GM20431 (cell line): ENCODE data around the gene CCT7.

ENCODE experiments used
- in situ Hi-C: fragments of 300-500 bp; cut with MseI, MboI; formaldehyde crosslinking; loops from one replicate; pipeline ENCODE4 v1.15.0; 2020; ENCODE audit warnings: low sequenced_read_pairs; ENCODE audit not compliant: unreplicated experiment

CCT7 gene

DNA sequence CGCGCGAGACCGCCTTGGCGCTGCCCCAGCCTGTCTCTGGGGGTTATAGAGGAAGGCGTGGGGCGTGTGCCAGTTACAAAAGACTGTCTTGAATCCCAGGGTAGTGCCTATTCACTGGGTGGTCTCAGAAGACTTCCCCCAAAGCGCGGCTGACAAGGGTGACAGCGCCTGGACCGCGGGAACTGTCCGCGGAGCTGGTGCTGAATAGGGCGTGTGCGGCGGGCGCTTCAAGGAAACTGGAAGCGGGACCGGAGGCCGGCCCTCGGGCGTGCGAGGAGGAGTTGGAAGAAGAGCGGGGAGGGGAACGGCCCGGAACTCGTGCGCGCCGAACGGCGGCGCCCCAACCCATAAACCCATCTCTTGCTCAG, 57.0 kb downstream of the CCT7 start:
- in situ Hi-C loops, result no loop called here

DNA sequence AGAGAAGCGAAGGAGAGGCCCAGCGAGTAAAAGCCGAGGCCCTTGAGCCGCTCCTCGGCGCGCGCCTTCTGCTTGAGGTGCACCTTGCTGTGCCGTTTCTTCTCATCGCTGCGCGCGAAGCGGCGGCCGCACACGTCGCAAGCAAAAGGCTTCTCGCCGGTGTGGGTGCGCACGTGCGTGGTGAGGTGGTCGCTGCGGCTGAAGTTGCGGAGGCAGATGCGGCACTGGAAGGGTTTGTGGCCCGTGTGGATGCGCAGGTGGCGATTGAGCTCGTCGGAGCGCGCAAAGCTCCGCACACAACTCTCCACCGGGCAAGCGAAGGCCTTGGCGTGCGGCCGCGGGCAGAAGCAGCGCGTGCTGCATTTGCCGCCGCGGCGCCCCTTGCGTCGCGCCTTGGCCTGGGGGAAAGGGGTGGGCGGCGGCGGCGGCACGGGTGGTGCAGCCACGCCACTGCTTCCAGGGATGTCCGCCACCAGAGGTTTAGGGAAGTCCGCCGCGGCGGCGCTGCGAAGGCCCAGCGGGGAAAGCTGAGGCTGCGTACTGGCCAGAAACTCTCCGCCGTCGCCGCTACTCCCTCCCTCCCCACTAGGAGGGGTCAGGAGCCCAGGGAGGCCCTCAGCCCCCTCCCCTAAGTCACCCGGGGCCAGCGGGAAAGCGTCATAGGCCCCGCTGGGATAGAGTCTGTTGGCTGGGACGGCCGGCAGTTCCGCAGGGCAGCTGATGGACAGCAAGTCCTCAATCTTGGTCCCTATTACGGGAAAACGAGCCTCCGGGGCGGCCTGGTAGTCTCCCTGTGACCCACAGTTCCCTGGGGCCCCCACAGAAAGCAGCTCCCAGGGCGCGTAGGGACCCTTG, 57.6 kb downstream of the CCT7 start:
- in situ Hi-C loops, result no loop called here

DNA sequence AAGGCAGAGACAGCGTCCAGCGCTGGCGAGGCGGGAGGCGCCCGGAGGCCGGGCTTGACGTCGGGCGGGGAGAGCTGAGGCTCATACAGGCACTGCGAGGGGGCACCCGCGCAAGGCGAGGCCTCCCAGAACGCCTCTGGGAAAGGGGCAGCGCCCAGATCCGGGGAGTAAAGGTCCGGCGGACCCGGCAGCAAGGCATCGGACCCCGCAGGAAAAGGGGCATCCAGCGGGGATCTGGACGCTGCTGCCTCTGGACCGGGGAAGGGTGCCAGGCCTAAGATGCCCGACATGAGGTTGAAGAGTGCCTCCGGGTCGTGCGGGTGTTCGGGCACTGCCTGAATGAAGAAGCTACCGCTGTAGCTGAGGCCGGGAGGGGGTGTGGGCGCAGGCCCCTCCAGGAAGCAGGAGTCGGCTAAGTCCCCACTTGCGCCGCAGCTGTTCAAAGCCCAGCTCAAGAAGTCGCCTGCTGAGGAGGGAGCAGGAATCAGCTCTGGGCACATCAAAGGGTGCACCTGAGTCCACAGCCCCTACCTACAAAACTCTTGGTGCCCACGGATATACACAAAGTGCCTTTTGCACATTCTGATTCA, 58.3 kb downstream of the CCT7 start:
- in situ Hi-C loops, result no loop called here

DNA sequence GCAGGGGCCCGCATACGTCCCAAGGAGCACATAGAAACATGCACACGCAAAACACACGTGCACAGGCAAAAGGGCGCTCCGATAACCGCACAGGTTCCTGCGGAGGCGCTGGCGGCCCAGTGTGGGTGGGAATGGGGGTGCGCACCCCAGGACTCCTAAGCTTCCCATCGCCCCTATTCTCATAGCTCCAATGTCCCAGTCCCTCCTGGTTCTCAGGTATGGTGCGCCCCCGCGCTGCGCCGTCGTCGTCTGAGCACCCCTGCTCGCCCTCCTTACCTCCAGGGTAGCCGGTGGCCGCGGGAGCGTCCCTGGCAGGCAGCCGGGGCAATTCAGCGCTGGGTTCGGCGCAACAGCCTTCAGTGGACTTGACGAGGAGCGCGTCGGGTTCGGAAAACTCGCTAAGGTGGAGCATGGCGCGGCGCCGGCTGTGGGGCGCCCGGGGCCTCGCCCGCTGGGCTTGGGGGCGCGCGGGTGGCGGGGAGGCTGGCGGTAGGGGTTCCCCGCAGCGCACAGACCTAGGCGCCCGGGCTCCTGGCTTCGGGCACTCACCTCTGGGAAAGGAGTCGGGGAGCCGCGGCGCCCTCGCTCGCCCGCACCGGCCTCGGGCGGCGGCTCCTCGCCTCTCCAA, 58.9 kb downstream of the CCT7 start:
- in situ Hi-C loops, result no loop called here

DNA sequence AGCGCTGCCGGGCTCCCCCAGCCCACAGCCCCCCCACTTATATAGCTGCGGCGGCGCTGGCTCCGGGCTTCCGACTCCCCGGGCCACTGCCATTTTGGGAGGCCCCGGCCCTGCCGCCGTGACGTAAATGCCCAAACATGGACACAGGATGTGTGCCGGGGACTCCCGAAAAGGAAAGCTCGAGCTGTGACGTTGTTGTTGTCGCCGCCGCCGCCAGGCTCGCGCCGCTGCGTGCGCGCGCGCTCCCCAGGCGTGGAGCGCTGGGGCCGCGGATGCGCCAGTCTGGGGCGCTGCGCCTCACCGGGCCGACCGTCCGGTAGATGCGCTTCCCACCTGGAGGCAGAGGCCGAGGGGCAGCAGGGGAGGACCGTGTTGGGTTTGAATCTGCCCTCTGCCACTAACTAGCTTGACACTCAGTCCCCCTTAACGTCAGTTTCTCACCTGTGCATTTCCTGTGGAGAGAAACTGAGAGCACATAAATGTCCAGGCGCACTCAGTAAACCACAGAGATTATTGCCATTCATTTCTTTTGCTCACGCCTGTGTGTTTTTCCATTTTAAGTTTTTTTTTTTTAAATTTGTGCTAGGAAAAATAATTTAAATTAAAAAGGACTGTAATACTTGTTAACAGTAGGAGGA, 59.5 kb downstream of the CCT7 start, which contains the start of gene EGR4:
EGR4 (minus strand) TSS at position 15 of the 638 bp plus-strand sequence. CDS start 231 bp downstream, outside the sequence.
- in situ Hi-C loops, result no loop called here

DNA sequence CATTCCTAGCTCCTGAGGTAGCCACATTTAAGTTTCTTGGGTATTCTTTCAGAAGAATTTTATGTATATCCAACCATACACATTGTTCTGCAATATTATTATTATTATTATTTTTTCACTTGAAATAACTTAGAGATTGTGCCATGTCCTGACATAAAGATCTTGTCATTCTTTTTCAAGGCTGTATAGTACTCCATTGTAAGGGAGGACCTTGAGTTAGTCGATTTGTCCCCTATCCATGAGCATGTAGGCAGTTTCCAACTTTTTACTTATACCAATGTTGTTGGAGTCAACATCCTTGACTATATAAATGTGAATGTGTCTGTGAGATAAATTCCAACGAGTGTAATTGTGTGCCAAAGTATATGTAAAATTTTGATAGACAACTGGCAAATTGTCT, 60.1 kb downstream of the CCT7 start:
- in situ Hi-C loops, result no loop called here

DNA sequence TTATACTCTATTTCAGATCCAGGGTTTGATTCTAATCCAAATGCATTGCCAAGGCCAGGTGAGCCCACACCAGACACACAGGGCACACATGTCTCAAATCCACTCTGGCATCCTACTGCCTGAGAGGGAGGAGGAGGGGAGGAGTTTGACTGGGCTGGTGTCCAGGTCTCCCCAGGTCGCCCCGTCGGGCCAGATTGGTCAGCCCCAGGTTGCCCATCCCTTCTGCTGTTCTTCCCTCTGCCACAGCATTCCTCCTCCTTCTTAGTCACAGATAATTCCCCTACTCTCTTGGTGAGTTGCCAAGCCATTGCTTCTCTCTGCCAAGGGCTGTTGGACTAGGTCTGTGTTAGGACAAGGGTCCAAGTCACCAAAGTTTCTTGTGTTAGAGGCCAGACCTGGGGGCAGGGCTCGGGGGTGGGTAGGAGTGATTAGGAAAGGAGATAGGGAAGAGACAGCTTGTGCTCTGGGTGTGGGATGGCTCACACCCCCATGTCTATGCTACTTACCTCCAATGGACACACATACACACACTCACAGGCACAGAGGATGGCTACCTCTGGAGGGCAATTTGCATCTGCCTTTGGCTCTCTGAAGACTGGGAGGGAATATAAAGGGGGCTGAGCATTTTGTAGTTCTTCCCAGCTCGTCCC, 61.8 kb downstream of the CCT7 start:
- in situ Hi-C loops, result no loop called here

DNA sequence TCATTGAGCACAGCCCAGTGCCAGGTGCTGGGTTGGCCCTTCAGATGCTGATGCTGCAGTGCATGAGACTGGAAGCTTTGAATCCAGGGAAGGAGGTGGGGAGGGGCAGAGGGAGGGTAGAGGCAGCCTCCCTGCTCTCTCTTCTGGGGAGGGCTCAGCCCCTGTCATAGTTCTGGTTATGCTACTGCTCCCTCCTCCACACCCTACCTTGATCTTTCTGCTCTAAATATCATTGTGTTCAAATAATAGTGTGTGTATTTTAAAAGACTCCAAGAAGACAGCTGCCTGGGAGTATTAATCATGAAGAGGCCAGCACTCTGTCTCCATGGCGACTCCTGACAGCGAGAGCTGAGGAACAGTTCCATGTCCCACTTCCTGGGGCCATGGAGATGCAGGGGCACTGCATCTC, 63.0 kb downstream of the CCT7 start:
- in situ Hi-C loops, result no loop called here

DNA sequence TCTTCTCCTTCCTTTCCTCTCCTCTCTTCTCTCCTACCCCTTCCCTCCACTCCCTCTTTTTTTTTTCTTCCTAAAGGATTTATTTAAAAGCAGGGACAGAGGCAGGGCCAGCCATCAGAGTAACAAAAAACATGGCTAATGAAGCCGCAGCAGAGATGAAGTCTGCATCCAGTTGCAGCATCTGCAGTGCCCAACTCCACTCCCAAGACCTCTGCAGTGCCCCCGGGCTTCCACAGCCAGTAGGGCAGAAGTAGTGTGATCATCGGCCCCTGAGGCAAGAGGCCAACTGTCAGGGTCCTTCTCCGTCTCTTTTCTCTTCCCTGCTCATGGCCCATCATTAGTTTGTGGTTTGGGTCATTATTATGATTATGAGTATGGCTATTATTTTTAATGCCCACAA, 63.5 kb downstream of the CCT7 start:
- in situ Hi-C loops, result no loop called here

DNA sequence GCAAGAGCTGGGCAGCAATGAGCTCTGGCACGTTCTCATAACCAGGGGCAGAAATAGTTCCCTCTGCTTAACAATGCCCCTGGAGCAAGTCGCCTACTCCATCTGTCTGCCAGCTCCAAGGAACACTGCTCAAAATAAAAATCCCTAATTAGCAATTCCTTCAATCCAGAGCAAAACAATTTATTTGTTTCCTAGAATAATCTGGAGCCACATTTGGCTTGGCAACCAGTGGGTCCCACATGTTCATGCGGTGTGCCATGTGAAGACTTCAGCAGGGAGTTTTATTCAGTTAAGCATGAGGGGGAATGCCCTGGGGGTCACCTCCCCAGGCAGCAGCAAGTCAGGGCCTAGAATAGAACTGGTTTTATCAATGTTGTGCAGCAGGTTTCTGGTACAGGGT, 66.8 kb downstream of the CCT7 start:
- in situ Hi-C loops, result no loop called here

DNA sequence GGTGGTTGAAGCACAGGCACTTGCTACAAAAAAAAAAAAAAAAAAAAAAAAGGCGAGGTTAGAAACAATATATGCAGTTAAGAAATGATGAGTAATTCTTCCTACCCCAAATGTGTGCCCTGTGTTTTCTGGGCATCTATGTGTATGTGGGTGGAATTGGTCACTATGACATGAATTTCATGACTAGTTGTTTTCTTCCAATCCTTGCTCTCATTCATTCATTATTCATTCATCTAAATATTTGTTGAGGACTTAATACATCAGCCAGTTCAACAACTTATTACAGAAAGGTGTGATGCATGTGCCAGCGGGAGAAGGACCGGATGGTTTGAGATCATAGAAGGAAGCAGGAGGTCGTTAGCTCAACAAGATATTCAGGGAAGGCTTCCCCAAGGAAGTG, 67.5 kb downstream of the CCT7 start:
- in situ Hi-C loops, result no loop called here
